ENCODE results near the gene CELF3.
"Not testable (repeated sequence)": the region's sequence is repeated elsewhere in the genome, so short reads cannot be mapped to it uniquely, and the experiment has no call there.

CELF3 gene

GRCh38 chr1:151702936-151703335 is 13.7 kb downstream of the CELF3 start:
- H3K4me3 ChIP-seq (ENCODE audit: low read length): no peak overlapping the region
- TF ChIP-seq ZNF274 (IDR thresholded peaks at IDR 0.05; ENCODE audit: low read depth, low read length): no peak

GRCh38 chr1:151701515-151701914 is 15.1 kb downstream of the CELF3 start:
- no peak overlapping the region for H3K4me3 ChIP-seq (ENCODE audit: low read length)
- TF ChIP-seq ZNF274 (IDR thresholded peaks at IDR 0.05; ENCODE audit: low read depth, low read length): no peak

- H3K4me3 ChIP-seq (ENCODE audit: low read length): no peak overlapping the region
- no peak for TF ChIP-seq ZNF274 (IDR thresholded peaks at IDR 0.05; ENCODE audit: low read depth, low read length)
These were observed 23.4 kb downstream of the CELF3 start for GRCh38 chr1:151693057-151693651.

GRCh38 chr1:151692226-151692625 is 24.4 kb downstream of the CELF3 start:
- no peak for TF ChIP-seq ZNF274 (IDR thresholded peaks at IDR 0.05; ENCODE audit: low read depth, low read length)
- H3K4me3 ChIP-seq (ENCODE audit: low read length): no peak overlapping the region

- TF ChIP-seq ZNF274 (IDR thresholded peaks at IDR 0.05; ENCODE audit: low read depth, low read length): no peak
- no peak overlapping the region for H3K4me3 ChIP-seq (ENCODE audit: low read length)
These were observed 27.1 kb downstream of the CELF3 start for GRCh38 chr1:151689494-151689893.

- no peak overlapping the region for H3K4me3 ChIP-seq (ENCODE audit: low read length)
- no peak for TF ChIP-seq ZNF274 (IDR thresholded peaks at IDR 0.05; ENCODE audit: low read depth, low read length)
These were observed 30.0 kb downstream of the CELF3 start for GRCh38 chr1:151686561-151686960.

- no peak for TF ChIP-seq ZNF274 (IDR thresholded peaks at IDR 0.05; ENCODE audit: low read depth, low read length)
- no peak overlapping the region for H3K4me3 ChIP-seq (ENCODE audit: low read length)
These were observed 32.5 kb downstream of the CELF3 start for GRCh38 chr1:151684128-151684527.

- H3K4me3 ChIP-seq (ENCODE audit: low read length): not testable (repeated sequence)
These were observed 33.7 kb downstream of the CELF3 start for GRCh38 chr1:151682901-151683300.

- no peak overlapping the region for H3K4me3 ChIP-seq (ENCODE audit: low read length)
- no peak for TF ChIP-seq ZNF274 (IDR thresholded peaks at IDR 0.05; ENCODE audit: low read depth, low read length)
These were observed 34.7 kb downstream of the CELF3 start for GRCh38 chr1:151681923-151682322.

- no peak overlapping the region for H3K4me3 ChIP-seq (ENCODE audit: low read length)
- no peak for TF ChIP-seq ZNF274 (IDR thresholded peaks at IDR 0.05; ENCODE audit: low read depth, low read length)
These were observed 35.8 kb downstream of the CELF3 start for GRCh38 chr1:151680826-151681225.

GRCh38 chr1:151680391-151680790 is 36.2 kb downstream of the CELF3 start:
- TF ChIP-seq ZNF274 (IDR thresholded peaks at IDR 0.05; ENCODE audit: low read depth, low read length): no peak
- no peak overlapping the region for H3K4me3 ChIP-seq (ENCODE audit: low read length)

- no peak overlapping the region for H3K4me3 ChIP-seq (ENCODE audit: low read length)
- TF ChIP-seq ZNF274 (IDR thresholded peaks at IDR 0.05; ENCODE audit: low read depth, low read length): no peak
These were observed 43.2 kb downstream of the CELF3 start for GRCh38 chr1:151673407-151673806.

- not testable (repeated sequence) for H3K4me3 ChIP-seq (ENCODE audit: low read length)
These were observed 46.4 kb downstream of the CELF3 start for GRCh38 chr1:151670036-151670675.

GRCh38 chr1:151668090-151668489 is 48.5 kb downstream of the CELF3 start:
- TF ChIP-seq ZNF274 (IDR thresholded peaks at IDR 0.05; ENCODE audit: low read depth, low read length): no peak
- H3K4me3 ChIP-seq (ENCODE audit: low read length): no peak overlapping the region

- no peak overlapping the region for H3K4me3 ChIP-seq (ENCODE audit: low read length)
- TF ChIP-seq ZNF274 (IDR thresholded peaks at IDR 0.05; ENCODE audit: low read depth, low read length): no peak
These were observed 54.9 kb downstream of the CELF3 start for GRCh38 chr1:151661751-151662150.

GRCh38 chr1:151655371-151655770 is 61.2 kb downstream of the CELF3 start:
- no peak overlapping the region for H3K4me3 ChIP-seq (ENCODE audit: low read length)
- no peak for TF ChIP-seq ZNF274 (IDR thresholded peaks at IDR 0.05; ENCODE audit: low read depth, low read length)

All from GM08714 (cell line).